OCI-LY7 (cell line): ENCODE measurements around the gene XKRX.

ENCODE experiments used
- CTCF ChIP-seq: fragments of 200-600 bp; sonication (generic); conservative IDR thresholded peaks from 2 replicates; pipeline ENCODE4 v1.5.1; 2014; ENCODE audit warnings: mild to moderate bottlenecking, antibody characterized with exemption, low read length, moderate library complexity, mixed read lengths
- EZH2phosphoT487 ChIP-seq: fragments of 200-600 bp; sonication (generic); IDR thresholded peaks from 2 replicates; pipeline ENCODE4 v1.6.1; 2018; ENCODE audit warnings: low read depth, borderline replicate concordance, mild to moderate bottlenecking, mixed run types, antibody characterized with exemption, low read length, moderate library complexity, mixed read lengths

GRCh38 chrX:100976211-100976610 lies 47.5 kb upstream of the XKRX start:
- no peak for TF ChIP-seq CTCF
- no peak for TF ChIP-seq EZH2phosphoT487
